Left renal pelvis (tissue), 4 donors: ENCODE measurements around the gene BET1L. TPM values are rescaled to one million over a fixed set of nuclear protein-coding genes. Genes with fewer than 3 reads are reported as not detected.
"Not testable (repeated sequence)": the region's sequence is repeated elsewhere in the genome, so short reads cannot be mapped to it uniquely, and the experiment has no call there.

ENCODE experiments used
- DNase-seq, 4 donors: peaks; one replicate each; pipeline ENCODE4 v3.0.0-alpha.2; 2013; ENCODE audit warnings: low read depth in 4 of 4, low spot score in 3 of 4
- polyA plus RNA-seq, 4 donors: library from polyadenylated mRNA; unstranded; fragments of 120-200 nt; gene quantifications; one replicate each; pipeline ENCODE4 v1.2.1, GENCODE V29; 2013; ENCODE audit not compliant: insufficient read length in 4 of 4

The BET1L gene
- polyA plus RNA-seq, 4 donors: 38.7 to 46.1 (median 45.8) TPM

GRCh38 chr11:232783-233565 is 25.8 kb upstream of the BET1L start:
- no peak for DNase-seq

GRCh38 chr11:230431-230830 is 23.2 kb upstream of the BET1L start:
- no peak for DNase-seq

- DNase-seq: no peak
Measured at GRCh38 chr11:227824-228379, 20.7 kb upstream of the BET1L start.

- no peak for DNase-seq
Measured at GRCh38 chr11:225734-226453, 18.7 kb upstream of the BET1L start.

- DNase-seq: no peak
Measured at GRCh38 chr11:224424-224823, 17.2 kb upstream of the BET1L start.

GRCh38 chr11:223884-224283 is 16.7 kb upstream of the BET1L start:
- no peak for DNase-seq

GRCh38 chr11:223026-223789 is 16.0 kb upstream of the BET1L start:
- no peak for DNase-seq

GRCh38 chr11:221998-222789 is 15.0 kb upstream of the BET1L start:
- DNase-seq: no peak

- DNase-seq: no peak
Measured at GRCh38 chr11:221539-221938, 14.3 kb upstream of the BET1L start.

GRCh38 chr11:220641-221215 is 13.5 kb upstream of the BET1L start:
- DNase-seq: not testable (repeated sequence)

- no peak for DNase-seq
Measured at GRCh38 chr11:218815-219593, 11.8 kb upstream of the BET1L start.

- no peak for DNase-seq
Measured at GRCh38 chr11:217704-218103, 10.5 kb upstream of the BET1L start.

GRCh38 chr11:216081-216974 is 9.1 kb upstream of the BET1L start:
- DNase-seq: no peak

- DNase-seq: no peak
Measured at GRCh38 chr11:215581-216037, 8.4 kb upstream of the BET1L start.

- no peak for DNase-seq
Measured at GRCh38 chr11:214083-214482, 6.9 kb upstream of the BET1L start.

- no peak for DNase-seq
Measured at GRCh38 chr11:213111-213510, 5.9 kb upstream of the BET1L start.

GRCh38 chr11:212150-213100 is 5.2 kb upstream of the BET1L start:
- DNase-seq: no peak
